Stimulated activated CD8-positive, alpha-beta memory T cell treated with anti-CD3 and anti-CD28 coated beads, Interleukin-7, amount 100 ng/mL, for 24 hours (primary cell): ENCODE results near the gene MAGI1.

Experiments used
- DNase-seq: peaks from one replicate; pipeline ENCODE4 v3.0.0-alpha.2; 2020; ENCODE audit warnings: low read depth

MAGI1 gene

GRCh38 chr3:65795166-65795565 lies 243.6 kb downstream of the MAGI1 start:
- DNase-seq = no peak

DNA sequence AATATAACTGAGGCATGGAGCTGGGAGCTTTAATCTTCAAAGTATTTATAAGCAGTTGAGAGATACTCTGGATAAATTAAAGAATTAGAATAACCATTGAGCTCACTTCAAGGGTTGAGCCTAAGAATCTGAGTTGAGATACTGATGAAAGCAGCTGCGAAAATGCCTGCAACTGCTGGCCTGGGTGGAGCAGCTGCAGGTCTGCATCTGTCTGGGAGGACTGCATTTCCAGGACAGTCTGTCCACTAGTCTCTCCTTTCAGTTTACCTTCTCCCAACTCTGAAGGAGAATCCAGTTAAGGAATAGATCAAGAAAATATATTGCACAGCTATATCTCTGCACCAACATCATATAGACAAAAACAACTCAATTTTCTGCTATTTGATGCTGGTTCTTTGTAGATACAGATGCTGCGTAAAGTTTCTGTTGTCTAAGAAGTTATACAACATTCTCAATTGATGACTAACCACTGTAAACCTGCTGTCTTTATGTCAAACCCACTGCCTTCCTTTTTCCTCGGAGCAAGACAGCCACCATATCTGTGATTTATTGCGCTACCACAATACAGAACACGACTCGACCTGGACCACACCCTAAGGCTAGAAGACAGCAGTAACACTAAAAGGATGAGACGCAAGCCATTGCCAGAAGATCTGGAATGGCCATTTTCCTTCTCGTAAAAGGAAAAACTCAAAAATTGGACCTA lies 245.1 kb downstream of the MAGI1 start:
- DNase-seq = no peak

DNA sequence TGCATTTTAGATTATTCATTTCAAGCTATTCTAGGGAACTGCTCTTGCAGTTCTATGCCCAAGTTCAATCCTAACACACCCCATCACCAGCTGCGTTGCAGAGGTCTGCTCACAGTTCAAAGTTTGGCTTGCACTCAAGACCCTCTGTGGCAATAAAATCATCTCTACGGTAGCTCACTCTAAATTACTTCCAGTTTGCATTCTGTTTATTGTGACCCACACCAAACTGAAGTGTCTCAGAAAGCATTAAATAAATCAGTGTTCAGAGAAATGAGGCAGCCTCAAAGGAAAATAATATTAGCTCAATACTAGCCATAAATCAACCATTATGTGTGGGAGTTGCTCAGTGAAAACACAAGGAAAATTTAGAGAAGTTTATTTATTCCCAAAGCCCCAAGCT lies 250.3 kb downstream of the MAGI1 start:
- no peak for DNase-seq

DNA sequence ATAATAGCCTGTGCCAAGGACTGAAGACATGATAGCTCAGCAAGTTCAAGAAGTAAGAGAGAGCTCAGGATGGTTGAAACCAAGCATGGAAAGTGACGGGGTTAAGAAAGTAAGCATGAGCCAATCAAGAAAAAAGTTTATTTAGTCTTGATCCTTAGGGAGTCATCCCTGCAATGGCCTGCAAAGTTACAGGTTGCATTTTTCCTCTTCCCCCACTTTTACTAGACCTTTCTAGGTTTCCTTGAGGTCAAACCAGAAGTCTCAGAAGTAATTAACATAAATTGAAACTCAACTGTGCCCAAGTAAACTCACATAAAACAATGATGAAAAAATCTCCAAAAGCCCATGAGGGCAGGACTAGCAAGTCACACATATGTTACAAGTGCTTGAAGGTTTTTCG lies 250.9 kb downstream of the MAGI1 start:
- no peak for DNase-seq

DNA sequence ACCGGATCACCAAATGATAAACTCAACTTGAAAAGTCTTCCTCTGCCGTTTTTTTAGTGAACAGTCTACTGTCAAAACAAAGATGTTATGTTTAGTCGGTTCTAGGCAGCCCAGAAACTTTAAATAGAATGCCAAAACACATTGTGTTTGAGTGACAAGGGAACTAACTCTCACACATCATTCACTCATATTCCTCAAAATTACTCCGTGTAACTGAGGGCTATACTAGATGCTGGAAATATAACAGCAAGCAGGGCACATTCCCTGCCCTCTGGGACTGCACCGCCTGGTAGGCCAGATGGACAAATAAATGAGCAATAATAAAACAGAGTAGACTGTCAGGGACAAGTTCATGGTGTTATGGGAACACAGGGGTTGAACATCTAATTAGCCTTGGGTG lies 251.4 kb downstream of the MAGI1 start:
- DNase-seq = no peak

DNA sequence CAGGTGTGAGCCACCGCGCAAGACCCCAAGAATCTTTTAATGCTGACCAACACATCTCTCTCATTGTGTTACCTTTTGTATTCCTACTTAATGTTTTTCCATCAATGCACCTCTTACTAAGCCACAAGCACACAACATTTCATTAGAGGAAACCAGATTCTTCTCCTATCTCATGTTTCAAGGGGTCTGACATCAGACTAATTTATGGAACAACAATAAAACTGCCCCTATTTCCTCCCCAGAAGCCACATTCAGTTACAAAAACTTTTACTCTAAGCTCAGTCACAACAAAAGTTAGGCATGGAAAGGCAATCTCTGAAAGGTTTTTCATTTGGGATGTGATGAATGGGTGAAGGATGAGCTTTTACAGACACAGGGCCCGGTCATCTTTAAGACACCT lies 251.8 kb downstream of the MAGI1 start:
- no peak for DNase-seq

GRCh38 chr3:65785065-65785645 lies 253.6 kb downstream of the MAGI1 start:
- DNase-seq = no peak

GRCh38 chr3:65783117-65783516 lies 255.6 kb downstream of the MAGI1 start:
- no peak for DNase-seq

DNA sequence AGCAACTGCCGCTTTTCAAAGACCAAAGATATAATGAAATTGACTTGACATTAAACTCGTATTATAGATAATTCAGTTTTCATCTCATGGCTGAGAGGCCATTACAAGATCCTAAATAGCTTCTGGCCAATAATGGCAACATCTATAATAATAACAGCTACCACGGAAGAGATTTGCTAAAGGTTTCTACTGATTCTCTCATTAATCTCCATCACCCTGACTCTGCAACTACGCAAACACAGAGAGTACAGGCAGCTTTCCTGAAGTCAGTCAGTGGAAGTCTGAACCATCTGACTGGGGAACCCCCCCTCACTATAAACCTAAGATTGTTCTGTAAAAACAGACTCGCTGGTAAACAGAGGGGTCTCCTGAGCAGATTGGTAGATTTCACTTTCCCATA lies 257.1 kb downstream of the MAGI1 start:
- DNase-seq = no peak

DNA sequence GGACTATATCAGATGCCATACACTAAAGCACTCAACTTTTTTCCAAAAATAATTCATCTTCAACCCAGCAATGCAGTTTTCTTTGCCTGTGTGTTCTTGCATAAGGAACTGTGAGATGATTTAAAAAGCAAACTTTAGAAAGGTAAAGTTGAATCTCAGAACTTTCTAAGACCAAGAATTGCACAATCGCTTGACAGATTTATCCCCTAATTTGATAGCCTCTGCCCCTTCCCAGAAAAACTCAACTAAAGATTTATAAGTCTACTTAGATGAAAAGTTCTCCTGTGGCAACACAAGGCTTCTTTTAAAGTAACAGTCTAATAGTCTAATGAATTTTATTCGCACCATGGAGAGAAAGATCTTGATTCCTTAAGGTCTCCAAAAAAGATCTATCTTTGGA lies 259.3 kb downstream of the MAGI1 start:
- no peak for DNase-seq

GRCh38 chr3:65778968-65779367 lies 259.8 kb downstream of the MAGI1 start:
- no peak for DNase-seq

- no peak for DNase-seq
These were observed 261.7 kb downstream of the MAGI1 start for GRCh38 chr3:65777050-65777449.

DNA sequence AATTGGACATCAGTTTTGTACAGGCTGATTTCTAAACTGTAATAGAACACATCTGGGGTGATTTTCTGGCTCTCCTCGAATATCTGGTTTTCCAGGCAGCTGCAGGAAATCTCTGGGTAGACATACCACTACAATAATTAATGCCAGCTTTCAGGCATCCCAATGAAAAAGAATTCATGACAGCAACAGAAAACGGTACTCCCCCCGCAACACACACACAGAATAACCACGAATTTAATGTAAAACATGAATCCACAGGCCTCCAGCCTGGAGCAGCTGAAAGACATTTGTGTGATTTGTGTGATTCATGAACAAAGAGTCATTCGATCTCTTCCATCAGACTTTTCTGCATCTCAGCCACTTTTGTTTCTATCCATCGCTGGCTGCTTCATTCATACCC lies 262.2 kb downstream of the MAGI1 start:
- no peak for DNase-seq

DNA sequence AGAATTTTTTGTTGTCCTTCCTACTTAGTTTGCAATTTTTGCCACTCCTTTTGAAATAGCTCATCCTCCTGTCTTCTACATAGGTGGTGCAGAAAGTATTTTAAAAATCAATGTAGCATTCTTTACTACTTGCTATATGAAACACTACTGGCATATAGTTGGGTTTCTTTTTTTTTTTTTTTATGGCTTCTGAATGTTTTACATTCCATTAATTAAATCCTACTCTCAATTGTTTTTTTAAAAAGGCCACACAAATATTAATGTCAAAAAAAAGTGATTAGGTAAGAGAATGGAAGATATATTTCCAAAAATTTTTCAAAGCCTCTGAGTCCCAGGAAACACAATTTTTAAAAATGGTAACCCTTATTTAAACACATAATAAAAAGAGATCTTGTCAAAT lies 262.6 kb downstream of the MAGI1 start:
- no peak for DNase-seq

DNA sequence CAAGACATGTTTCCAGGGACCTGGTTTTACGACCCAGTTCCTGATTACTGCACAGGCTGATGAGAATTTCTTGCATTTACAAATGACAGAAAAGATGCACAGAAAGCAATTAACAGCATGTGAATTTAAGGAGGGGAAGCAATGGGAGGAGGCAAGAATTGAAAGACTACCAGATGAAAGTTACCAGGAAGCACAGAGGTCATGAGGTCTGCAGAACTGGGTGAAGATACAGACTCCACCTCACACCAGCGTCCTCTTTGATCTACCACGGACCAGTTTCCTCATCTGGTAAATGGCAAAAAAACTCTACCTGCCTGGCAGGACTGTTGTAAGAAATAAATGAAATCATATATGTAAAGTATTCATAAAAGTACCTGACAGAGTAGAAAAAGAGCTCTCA lies 266.0 kb downstream of the MAGI1 start:
- DNase-seq = no peak

- no peak for DNase-seq
These were observed 271.2 kb downstream of the MAGI1 start for GRCh38 chr3:65767551-65767950.

GRCh38 chr3:65762235-65762580 lies 276.5 kb downstream of the MAGI1 start:
- DNase-seq = no peak

DNA sequence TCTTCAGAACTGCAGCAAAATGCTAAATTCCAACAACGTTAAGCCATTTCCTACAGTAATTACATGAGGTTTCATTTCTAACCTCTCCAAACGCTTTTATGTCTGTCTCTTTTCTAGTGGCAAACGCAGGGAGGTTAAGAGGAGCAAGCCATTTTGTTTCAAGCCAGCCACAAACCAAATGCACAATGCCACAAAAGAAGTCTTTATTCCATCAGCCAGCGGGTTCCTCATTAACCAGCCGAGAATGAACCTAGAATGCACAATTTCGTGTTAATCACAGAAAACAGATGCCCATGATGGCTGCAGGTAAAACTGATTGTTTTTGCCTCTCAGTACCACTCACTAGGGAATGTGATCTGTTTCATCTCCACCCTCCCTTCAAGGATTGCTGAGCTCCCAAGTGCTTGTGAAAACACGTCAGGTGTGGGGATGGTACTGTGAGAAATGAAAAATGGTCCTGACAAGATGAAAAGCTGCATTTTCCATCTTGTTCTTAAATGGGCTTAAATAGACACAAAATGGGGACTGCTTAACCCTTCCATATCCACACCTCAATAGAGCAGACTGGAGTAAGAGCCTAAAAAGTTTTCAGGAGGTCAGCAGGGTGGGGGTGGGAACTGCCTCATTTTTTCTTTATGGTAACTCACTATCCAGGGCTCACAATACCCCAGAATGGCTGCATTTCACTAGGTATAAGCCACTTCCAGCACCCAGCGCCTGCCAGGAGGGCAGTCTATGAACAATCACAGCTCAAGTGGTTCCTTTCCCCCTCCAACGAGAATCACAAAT lies 277.1 kb downstream of the MAGI1 start:
- DNase-seq = no peak

- DNase-seq = no peak
These were observed 279.7 kb downstream of the MAGI1 start for GRCh38 chr3:65758876-65759598.

DNA sequence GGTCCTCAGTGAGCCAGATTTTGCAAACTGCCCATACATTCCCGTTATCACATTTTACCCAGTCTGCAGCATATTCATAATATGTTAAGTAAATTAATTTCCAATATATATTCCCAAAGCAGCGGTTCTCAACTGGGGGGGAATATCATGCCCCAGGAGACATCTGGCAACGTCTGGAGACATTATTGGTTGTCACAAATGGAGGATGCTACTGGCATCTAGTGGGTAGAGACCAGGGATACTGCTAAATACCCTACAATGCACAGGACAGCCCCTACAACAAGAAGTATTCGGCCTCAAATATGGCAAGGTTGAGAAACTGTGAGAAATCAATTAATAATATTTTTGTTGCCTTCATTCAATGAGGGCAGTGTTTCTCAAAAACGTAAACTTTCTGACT lies 280.3 kb downstream of the MAGI1 start:
- no peak for DNase-seq

- DNase-seq = no peak
These were observed 286.1 kb downstream of the MAGI1 start for GRCh38 chr3:65752636-65753035.

GRCh38 chr3:65751123-65751700 lies 287.5 kb downstream of the MAGI1 start:
- DNase-seq = no peak

DNA sequence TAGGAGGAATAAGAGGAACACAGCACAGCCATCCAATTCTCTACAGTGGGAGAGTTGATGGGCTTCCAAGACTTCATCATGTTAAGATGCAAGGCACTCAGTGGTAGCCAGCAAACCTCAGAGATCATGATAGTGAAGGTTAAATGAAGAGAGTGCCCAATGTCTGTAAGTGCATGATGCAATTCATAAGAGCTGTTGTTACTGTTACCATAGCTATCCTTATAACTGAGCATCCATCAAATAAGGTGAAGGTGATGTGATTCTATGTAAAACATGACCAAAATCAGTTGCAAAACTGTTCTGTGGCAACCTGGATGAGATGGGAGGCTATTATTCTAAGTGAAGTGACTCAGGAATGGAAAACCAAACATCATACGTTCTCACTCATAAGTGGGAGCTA lies 289.7 kb downstream of the MAGI1 start:
- no peak for DNase-seq
